HEK293 (cell line): Measurements from ENCODE around the gene CYS1.
A peak's percentile ranks its signal among the peaks of the same experiment; 100 is the strongest.

Experiments
- CTCF ChIA-PET: fragments of 350-600 bp; formaldehyde crosslinking; extraction: SDS; loops from one replicate; lab custom pipeline; 2021; ENCODE audit warnings: antibody characterized with exemption; lab: Yijun Ruan, JAX
- POLR2A ChIA-PET: fragments of 300-600 bp; formaldehyde crosslinking; extraction: SDS; loops from one replicate; lab custom pipeline; 2020; ENCODE audit warnings: antibody characterized with exemption, inconsistent platforms; lab: Yijun Ruan, JAX
- H3K27ac ChIP-seq: fragments of 200-500 bp; sonication (Bioruptor generic); 2 replicates; pipeline ENCODE4 v1.5.1; 2014; ENCODE audit warnings: low read depth, low read length, control low read depth, inconsistent platforms; ENCODE audit errors: extremely low read depth
- H3K36me3 ChIP-seq, 2 experiments: fragments of 200-500 bp in 1 of 2; sonication (Bioruptor generic) in 1 of 2; 1 replicate in 1 of 2; 2 replicates in 1 of 2; pipeline ENCODE4 v1.5.1; 2014 to 2017; ENCODE audit warnings: inconsistent platforms in 2 of 2, low read length in 2 of 2; ENCODE audit not compliant: control insufficient read depth in 2 of 2, insufficient read depth in 1 of 2
- H3K4me1 ChIP-seq: fragments of 200-500 bp; sonication (Bioruptor generic); 2 replicates; pipeline ENCODE4 v1.5.1; 2014; ENCODE audit warnings: mild to moderate bottlenecking, low read length, inconsistent platforms; ENCODE audit not compliant: control insufficient read depth, insufficient read depth
- H3K4me3 ChIP-seq: 2 replicates; pipeline ENCODE4 v1.5.1; 2011; ENCODE audit warnings: low read depth, mild to moderate bottlenecking, control low read depth, low read length, moderate library complexity
- H3K9me3 ChIP-seq: fragments of 200-500 bp; sonication (Bioruptor generic); 2 replicates; pipeline ENCODE4 v1.5.1; 2014; ENCODE audit warnings: low read depth, low read length, inconsistent platforms; ENCODE audit not compliant: control insufficient read depth, insufficient read depth
- EGR2 ChIP-seq: fragments of 450-650 bp; formaldehyde crosslinking; IDR thresholded peaks from 2 replicates; pipeline ENCODE4 v1.5.1; 2016; ENCODE audit warnings: low read depth, missing biosample characterization, missing genetic modification characterization
- PRDM1 ChIP-seq: fragments of 450-650 bp; formaldehyde crosslinking; IDR thresholded peaks from 2 replicates; pipeline ENCODE4; 2016; ENCODE audit warnings: missing biosample characterization, missing genetic modification characterization
- ZIC2 ChIP-seq: fragments of 450-650 bp; formaldehyde crosslinking; IDR thresholded peaks from 2 replicates; pipeline ENCODE4 v1.5.1; 2016; ENCODE audit warnings: missing biosample characterization, missing genetic modification characterization
- ZNF426 ChIP-seq: fragments of 450-650 bp; formaldehyde crosslinking; IDR thresholded peaks from 2 replicates; pipeline ENCODE4 v1.5.1; 2017; ENCODE audit warnings: missing biosample characterization, missing genetic modification characterization, mild to moderate bottlenecking, inconsistent platforms, moderate library complexity
- ZNF501 ChIP-seq: fragments of 450-650 bp; formaldehyde crosslinking; IDR thresholded peaks from 2 replicates; pipeline ENCODE4 v1.5.1; 2016; ENCODE audit warnings: missing biosample characterization, missing genetic modification characterization
- ZNF654 ChIP-seq: fragments of 450-650 bp; formaldehyde crosslinking; IDR thresholded peaks from 2 replicates; pipeline ENCODE4 v1.5.1; 2016; ENCODE audit warnings: low read depth, missing biosample characterization, missing genetic modification characterization
- ZNF768 ChIP-seq: fragments of 450-650 bp; formaldehyde crosslinking; IDR thresholded peaks from 2 replicates; pipeline ENCODE4 v1.5.1; 2018; ENCODE audit warnings: missing biosample characterization, mild to moderate bottlenecking, missing genetic modification characterization
- ZNF791 ChIP-seq: fragments of 450-650 bp; formaldehyde crosslinking; IDR thresholded peaks from 2 replicates; pipeline ENCODE4 v1.5.1; 2016; ENCODE audit warnings: missing biosample characterization, missing genetic modification characterization
- TF ChIP-seq, protein P1 (sequence below): fragments of 450-650 bp; formaldehyde crosslinking; IDR thresholded peaks from 2 replicates; pipeline ENCODE4 v1.5.1; 2017; ENCODE audit warnings: missing biosample characterization, mild to moderate bottlenecking, missing genetic modification characterization, moderate library complexity
- TF ChIP-seq, protein P2 (sequence below): fragments of 450-650 bp; formaldehyde crosslinking; IDR thresholded peaks from 2 replicates; pipeline ENCODE4 v1.5.1; 2016; ENCODE audit warnings: missing biosample characterization, missing genetic modification characterization
- TF ChIP-seq, protein P3 (sequence below): fragments of 450-650 bp; formaldehyde crosslinking; IDR thresholded peaks from 2 replicates; pipeline ENCODE4 v1.5.1; 2016; ENCODE audit warnings: missing biosample characterization, missing genetic modification characterization
- TF ChIP-seq, protein P4 (sequence below): fragments of 450-650 bp; formaldehyde crosslinking; IDR thresholded peaks from 2 replicates; pipeline ENCODE4 v1.5.1; 2016; ENCODE audit warnings: missing biosample characterization, missing genetic modification characterization
- TF ChIP-seq, protein P5 (sequence below): fragments of 450-650 bp; formaldehyde crosslinking; IDR thresholded peaks from 2 replicates; pipeline ENCODE4 v1.5.1; 2017; ENCODE audit warnings: missing biosample characterization, missing genetic modification characterization
- TF ChIP-seq, protein P6 (sequence below): fragments of 450-650 bp; formaldehyde crosslinking; IDR thresholded peaks from 2 replicates; pipeline ENCODE4 v1.5.1; 2016; ENCODE audit warnings: missing biosample characterization, missing genetic modification characterization

Gene CYS1

DNA sequence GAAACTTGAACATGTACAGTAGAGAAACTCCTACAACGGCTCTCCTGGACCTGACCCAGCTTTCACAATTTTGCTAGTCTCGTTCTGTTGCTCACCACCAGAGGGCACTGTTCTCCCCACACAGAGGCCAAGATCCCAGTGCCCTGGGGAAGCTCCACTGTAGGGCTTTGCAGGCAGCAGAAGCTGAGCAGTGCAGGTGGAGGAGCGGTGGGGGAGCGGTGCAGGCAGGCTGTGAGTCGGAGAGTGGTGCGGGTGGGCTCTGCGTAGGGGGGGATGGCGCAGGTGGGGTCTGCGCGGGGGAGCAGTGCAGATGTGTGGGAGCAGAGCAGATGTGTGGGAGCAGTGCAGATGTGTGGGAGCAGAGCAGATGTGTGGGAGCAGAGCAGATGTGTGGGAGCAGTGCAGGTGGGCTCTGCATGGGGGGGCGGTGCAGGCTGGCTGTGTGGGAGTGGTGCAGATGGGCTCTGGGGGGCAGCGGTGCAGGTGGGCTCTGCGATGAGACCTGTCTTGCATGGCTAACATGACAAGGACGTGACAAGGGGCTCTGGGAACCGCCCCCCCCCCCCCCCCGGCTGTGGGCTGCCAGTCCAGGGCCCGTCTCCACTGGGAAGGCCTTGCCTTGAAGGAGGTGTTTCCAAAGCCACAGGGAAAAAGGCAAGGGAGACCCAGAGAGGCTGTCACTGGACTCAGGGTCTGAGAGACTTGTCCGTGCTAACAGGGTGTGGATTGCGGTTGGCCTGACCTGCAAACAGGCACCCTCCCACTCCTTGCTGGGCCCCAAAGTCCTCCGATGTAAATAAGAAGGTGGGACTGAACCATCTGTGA lies 7.3 kb downstream of the CYS1 start (continued):
- TF ChIP-seq, protein P1, sequence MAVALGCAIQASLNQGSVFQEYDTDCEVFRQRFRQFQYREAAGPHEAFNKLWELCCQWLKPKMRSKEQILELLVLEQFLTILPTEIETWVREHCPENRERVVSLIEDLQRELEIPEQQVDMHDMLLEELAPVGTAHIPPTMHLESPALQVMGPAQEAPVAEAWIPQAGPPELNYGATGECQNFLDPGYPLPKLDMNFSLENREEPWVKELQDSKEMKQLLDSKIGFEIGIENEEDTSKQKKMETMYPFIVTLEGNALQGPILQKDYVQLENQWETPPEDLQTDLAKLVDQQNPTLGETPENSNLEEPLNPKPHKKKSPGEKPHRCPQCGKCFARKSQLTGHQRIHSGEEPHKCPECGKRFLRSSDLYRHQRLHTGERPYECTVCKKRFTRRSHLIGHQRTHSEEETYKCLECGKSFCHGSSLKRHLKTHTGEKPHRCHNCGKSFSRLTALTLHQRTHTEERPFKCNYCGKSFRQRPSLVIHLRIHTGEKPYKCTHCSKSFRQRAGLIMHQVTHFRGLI (tag by site-specific recombination), result peak; percentile 66
- TF ChIP-seq, protein P2, sequence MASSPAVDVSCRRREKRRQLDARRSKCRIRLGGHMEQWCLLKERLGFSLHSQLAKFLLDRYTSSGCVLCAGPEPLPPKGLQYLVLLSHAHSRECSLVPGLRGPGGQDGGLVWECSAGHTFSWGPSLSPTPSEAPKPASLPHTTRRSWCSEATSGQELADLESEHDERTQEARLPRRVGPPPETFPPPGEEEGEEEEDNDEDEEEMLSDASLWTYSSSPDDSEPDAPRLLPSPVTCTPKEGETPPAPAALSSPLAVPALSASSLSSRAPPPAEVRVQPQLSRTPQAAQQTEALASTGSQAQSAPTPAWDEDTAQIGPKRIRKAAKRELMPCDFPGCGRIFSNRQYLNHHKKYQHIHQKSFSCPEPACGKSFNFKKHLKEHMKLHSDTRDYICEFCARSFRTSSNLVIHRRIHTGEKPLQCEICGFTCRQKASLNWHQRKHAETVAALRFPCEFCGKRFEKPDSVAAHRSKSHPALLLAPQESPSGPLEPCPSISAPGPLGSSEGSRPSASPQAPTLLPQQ (tag by site-specific recombination), result no peak
- no peak for TF ChIP-seq ZNF791 (tag by site-specific recombination)
- TF ChIP-seq PRDM1 (tag by site-specific recombination), result peak; percentile 35; the same call in 1 of the 2 replicates
- TF ChIP-seq ZNF426 (tag by site-specific recombination), result no peak
- TF ChIP-seq EGR2, result peak; percentile 99
- TF ChIP-seq, protein P3, sequence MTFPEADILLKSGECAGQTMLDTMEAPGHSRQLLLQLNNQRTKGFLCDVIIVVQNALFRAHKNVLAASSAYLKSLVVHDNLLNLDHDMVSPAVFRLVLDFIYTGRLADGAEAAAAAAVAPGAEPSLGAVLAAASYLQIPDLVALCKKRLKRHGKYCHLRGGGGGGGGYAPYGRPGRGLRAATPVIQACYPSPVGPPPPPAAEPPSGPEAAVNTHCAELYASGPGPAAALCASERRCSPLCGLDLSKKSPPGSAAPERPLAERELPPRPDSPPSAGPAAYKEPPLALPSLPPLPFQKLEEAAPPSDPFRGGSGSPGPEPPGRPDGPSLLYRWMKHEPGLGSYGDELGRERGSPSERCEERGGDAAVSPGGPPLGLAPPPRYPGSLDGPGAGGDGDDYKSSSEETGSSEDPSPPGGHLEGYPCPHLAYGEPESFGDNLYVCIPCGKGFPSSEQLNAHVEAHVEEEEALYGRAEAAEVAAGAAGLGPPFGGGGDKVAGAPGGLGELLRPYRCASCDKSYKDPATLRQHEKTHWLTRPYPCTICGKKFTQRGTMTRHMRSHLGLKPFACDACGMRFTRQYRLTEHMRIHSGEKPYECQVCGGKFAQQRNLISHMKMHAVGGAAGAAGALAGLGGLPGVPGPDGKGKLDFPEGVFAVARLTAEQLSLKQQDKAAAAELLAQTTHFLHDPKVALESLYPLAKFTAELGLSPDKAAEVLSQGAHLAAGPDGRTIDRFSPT (tag by site-specific recombination), result no peak
- TF ChIP-seq ZNF501 (tag by site-specific recombination), result 0 out of 2 replicates have a peak, but pooled peaks have one; percentile 31
- TF ChIP-seq ZIC2, result peak; percentile 65
- peak; percentile 60 for TF ChIP-seq ZNF654

DNA sequence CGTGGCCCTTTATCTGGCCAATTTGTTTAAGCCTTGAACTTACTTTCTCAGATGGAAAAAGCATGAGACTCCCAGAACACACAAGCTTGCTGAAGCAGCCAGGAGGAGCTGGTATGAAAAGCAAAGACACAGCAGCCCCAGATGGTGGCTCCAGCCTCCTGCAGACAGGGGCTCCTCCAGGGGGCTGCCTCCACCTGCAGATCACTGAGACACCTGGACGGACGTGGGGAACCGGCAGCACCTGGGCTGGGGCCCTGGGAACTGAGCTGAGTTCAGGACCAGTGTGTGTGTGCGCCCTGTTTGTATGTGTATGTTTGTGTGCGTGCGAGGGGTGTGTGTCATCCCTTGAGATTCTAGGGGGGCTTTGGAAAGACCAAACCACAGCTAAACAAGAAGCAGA lies 8.6 kb downstream of the CYS1 start:
- Histone ChIP-seq H3K4me1 (0 out of 2 replicates have a peak, but pooled peaks cover 2% of the 10 kb centered on the region), H3K36me3 (no peaks in the 10 kb centered on the region), H3K9me3 (no peaks in the 10 kb centered on the region), H3K4me3 (no peak overlapping the region), H3K27ac (no peak overlapping the region)
- CTCF ChIA-PET, result interaction anchor here (0.6 to 6.8 kb wide), 33 partner anchors 8 to 1170 kb away, joined by 3 to 124 read pairs (median 5); no protein-coding TSS in a partner anchor
- TF ChIP-seq ZNF768 (tag by site-specific recombination) (no peak), ZIC2 (no peak)
- TF ChIP-seq, protein P4, sequence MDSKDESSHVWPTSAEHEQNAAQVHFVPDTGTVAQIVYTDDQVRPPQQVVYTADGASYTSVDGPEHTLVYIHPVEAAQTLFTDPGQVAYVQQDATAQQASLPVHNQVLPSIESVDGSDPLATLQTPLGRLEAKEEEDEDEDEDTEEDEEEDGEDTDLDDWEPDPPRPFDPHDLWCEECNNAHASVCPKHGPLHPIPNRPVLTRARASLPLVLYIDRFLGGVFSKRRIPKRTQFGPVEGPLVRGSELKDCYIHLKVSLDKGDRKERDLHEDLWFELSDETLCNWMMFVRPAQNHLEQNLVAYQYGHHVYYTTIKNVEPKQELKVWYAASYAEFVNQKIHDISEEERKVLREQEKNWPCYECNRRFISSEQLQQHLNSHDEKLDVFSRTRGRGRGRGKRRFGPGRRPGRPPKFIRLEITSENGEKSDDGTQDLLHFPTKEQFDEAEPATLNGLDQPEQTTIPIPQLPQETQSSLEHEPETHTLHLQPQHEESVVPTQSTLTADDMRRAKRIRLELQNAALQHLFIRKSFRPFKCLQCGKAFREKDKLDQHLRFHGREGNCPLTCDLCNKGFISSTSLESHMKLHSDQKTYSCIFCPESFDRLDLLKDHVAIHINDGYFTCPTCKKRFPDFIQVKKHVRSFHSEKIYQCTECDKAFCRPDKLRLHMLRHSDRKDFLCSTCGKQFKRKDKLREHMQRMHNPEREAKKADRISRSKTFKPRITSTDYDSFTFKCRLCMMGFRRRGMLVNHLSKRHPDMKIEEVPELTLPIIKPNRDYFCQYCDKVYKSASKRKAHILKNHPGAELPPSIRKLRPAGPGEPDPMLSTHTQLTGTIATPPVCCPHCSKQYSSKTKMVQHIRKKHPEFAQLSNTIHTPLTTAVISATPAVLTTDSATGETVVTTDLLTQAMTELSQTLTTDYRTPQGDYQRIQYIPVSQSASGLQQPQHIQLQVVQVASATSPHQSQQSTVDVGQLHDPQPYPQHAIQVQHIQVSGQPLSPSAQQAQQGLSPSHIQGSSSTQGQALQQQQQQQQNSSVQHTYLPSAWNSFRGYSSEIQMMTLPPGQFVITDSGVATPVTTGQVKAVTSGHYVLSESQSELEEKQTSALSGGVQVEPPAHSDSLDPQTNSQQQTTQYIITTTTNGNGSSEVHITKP (tag by site-specific recombination), result no peak
- TF ChIP-seq, protein P5, sequence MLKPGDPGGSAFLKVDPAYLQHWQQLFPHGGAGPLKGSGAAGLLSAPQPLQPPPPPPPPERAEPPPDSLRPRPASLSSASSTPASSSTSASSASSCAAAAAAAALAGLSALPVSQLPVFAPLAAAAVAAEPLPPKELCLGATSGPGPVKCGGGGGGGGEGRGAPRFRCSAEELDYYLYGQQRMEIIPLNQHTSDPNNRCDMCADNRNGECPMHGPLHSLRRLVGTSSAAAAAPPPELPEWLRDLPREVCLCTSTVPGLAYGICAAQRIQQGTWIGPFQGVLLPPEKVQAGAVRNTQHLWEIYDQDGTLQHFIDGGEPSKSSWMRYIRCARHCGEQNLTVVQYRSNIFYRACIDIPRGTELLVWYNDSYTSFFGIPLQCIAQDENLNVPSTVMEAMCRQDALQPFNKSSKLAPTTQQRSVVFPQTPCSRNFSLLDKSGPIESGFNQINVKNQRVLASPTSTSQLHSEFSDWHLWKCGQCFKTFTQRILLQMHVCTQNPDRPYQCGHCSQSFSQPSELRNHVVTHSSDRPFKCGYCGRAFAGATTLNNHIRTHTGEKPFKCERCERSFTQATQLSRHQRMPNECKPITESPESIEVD (tag by site-specific recombination), result no peak
- TF ChIP-seq, protein P6, sequence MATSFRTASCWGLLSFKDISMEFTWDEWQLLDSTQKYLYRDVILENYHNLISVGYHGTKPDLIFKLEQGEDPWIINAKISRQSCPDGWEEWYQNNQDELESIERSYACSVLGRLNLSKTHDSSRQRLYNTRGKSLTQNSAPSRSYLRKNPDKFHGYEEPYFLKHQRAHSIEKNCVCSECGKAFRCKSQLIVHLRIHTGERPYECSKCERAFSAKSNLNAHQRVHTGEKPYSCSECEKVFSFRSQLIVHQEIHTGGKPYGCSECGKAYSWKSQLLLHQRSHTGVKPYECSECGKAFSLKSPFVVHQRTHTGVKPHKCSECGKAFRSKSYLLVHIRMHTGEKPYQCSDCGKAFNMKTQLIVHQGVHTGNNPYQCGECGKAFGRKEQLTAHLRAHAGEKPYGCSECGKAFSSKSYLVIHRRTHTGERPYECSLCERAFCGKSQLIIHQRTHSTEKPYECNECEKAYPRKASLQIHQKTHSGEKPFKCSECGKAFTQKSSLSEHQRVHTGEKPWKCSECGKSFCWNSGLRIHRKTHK (tag by site-specific recombination), result no peak
- POLR2A ChIA-PET, result interaction anchor here (1.2 to 2.5 kb wide), 2 partner anchors 15 to 51 kb away, joined by 4 to 11 read pairs; partner anchors contain the start of gene RRM2
